B cell (primary cell): ENCODE measurements around the gene ITPKB. TPM values are rescaled to one million over a fixed set of nuclear protein-coding genes. Genes with fewer than 3 reads are reported as not detected.
A peak's percentile ranks its signal among the peaks of the same experiment; 100 is the strongest.

ENCODE experiments used
- ATAC-seq: fragments of 200-7000 bp; cut with Tn5 transposase; one replicate; pipeline ENCODE4 v1.10.0; 2021; ENCODE audit warnings: low read depth, mild to moderate bottlenecking, moderate number of reproducible peaks, moderate library complexity
- CTCF ChIA-PET: fragments of 350-600 bp; sonication (Branson Sonifier 250); formaldehyde crosslinking; loops from one replicate; lab custom pipeline; 2021; ENCODE audit warnings: antibody characterized with exemption, inconsistent platforms; lab: Charles Lee
- POLR2A ChIA-PET: fragments of 350-600 bp; sonication (Branson Sonifier 250); formaldehyde crosslinking; loops from one replicate; lab custom pipeline; 2021; ENCODE audit warnings: antibody characterized with exemption; lab: Charles Lee
- DNase-seq: peaks from one replicate; pipeline ENCODE4 v3.0.0; 2013
- H2AFZ ChIP-seq: 2 replicates; pipeline ENCODE4 v1.6.1; 2012; ENCODE audit warnings: mild to moderate bottlenecking, low read depth, low read length; ENCODE audit not compliant: insufficient read depth, poor library complexity, severe bottlenecking
- H3K27ac ChIP-seq, 2 donors: 1 replicate in 1 of 2; 2 replicates in 1 of 2; pipeline ENCODE4 v1.5.1; 2012 to 2013; ENCODE audit warnings: low read length in 2 of 2, mild to moderate bottlenecking in 2 of 2, moderate library complexity in 1 of 2
- H3K27me3 ChIP-seq, 4 experiments: fragments of 200-600 bp in 1 of 4; sonication (generic) in 1 of 4; replicated peaks in 1 of 4; 1 replicate in 2 of 4; 2 replicates in 2 of 4; pipeline versions ENCODE4 v1.6.1 to v1.7.0; 2013 to 2016; ENCODE audit warnings: low read length in 3 of 4, mild to moderate bottlenecking in 2 of 4, mixed read lengths in 1 of 4, moderate library complexity in 1 of 4; ENCODE audit not compliant: insufficient read depth in 4 of 4, control insufficient read depth in 3 of 4; ENCODE audit errors: control extremely low read depth in 1 of 4
- H3K36me3 ChIP-seq, 2 experiments: replicated peaks in 1 of 2; 1 replicate in 1 of 2; 2 replicates in 1 of 2; pipeline versions ENCODE4 v1.6.1 to v1.7.1; 2013; ENCODE audit warnings: low read length in 1 of 2; ENCODE audit not compliant: insufficient read depth in 2 of 2, control insufficient read depth in 1 of 2; ENCODE audit errors: control extremely low read depth in 1 of 2, extremely low read depth in 1 of 2
- H3K4me1 ChIP-seq, 2 donors: fragments of 200-600 bp in 1 of 2; sonication (generic) in 1 of 2; 1 replicate in 1 of 2; 2 replicates in 1 of 2; pipeline versions ENCODE4 v1.5.1 to v1.6.1; 2013 to 2017; ENCODE audit warnings: low read length in 2 of 2; ENCODE audit not compliant: control insufficient read depth in 2 of 2, insufficient read depth in 2 of 2
- H3K4me2 ChIP-seq: replicated peaks from 2 replicates; pipeline ENCODE3; 2012; ENCODE audit warnings: mild to moderate bottlenecking, low read depth, low read length; ENCODE audit not compliant: poor library complexity, severe bottlenecking
- H3K4me3 ChIP-seq, 5 experiments: fragments of 200-600 bp in 1 of 5; sonication (generic) in 1 of 5; 1 replicate in 3 of 5; 2 replicates in 2 of 5; pipeline versions ENCODE4 v1.5.1 to v1.7.0; 2011 to 2016; ENCODE audit warnings: low read length in 4 of 5, mild to moderate bottlenecking in 4 of 5, low read depth in 2 of 5, control low read depth in 1 of 5, moderate library complexity in 1 of 5; ENCODE audit not compliant: insufficient read depth in 1 of 5; ENCODE audit errors: control extremely low read depth in 1 of 5, extremely low read depth in 1 of 5
- H3K79me2 ChIP-seq: fragments of 200-600 bp; sonication (generic); one replicate; pipeline ENCODE4 v1.6.0; 2016; ENCODE audit warnings: low read length; ENCODE audit not compliant: control insufficient read depth, insufficient read depth
- H3K9ac ChIP-seq: fragments of 200-600 bp; sonication (generic); 2 replicates; pipeline ENCODE4 v1.6.1; 2017; ENCODE audit warnings: mild to moderate bottlenecking, low read length, moderate library complexity
- H3K9me3 ChIP-seq, 3 donors: one replicate each; pipeline versions ENCODE4 v1.6.1 to v1.7.1; 2013; ENCODE audit warnings: low read length in 2 of 3; ENCODE audit not compliant: control insufficient read depth in 2 of 3, insufficient read depth in 1 of 3; ENCODE audit errors: control extremely low read depth in 1 of 3
- H4K20me1 ChIP-seq: 2 replicates; pipeline ENCODE4 v1.6.0; 2012; ENCODE audit warnings: mild to moderate bottlenecking, low read length; ENCODE audit not compliant: insufficient read depth, control insufficient read depth, poor library complexity, severe bottlenecking
- H3K27ac Mint-ChIP-seq: one replicate; pipeline ENCODE4 v1.8.0; 2021; ENCODE audit warnings: mixed read lengths
- H3K27me3 Mint-ChIP-seq: one replicate; pipeline ENCODE4 v1.8.0; 2021; ENCODE audit warnings: mixed read lengths
- H3K4me1 Mint-ChIP-seq: one replicate; pipeline ENCODE4 v1.8.0; 2021; ENCODE audit warnings: mixed read lengths
- H3K4me3 Mint-ChIP-seq: one replicate; pipeline ENCODE4 v1.8.0; 2021; ENCODE audit warnings: mixed read lengths
- H3K9me3 Mint-ChIP-seq: one replicate; pipeline ENCODE4 v1.8.0; 2022; ENCODE audit warnings: mixed read lengths; ENCODE audit not compliant: insufficient read depth
- CTCF ChIP-seq: fragments of 200-600 bp; IDR thresholded peaks from one replicate; pipeline ENCODE4 v1.8.0; 2022; ENCODE audit warnings: antibody characterized with exemption, mild to moderate bottlenecking
- EZH2 ChIP-seq: IDR thresholded peaks from 2 replicates; pipeline ENCODE4 v1.6.1; 2012; ENCODE audit warnings: borderline replicate concordance, low read depth, mild to moderate bottlenecking, moderate library complexity, low read length; ENCODE audit not compliant: insufficient read depth, poor library complexity, severe bottlenecking
- WGBS: methylation state at CpG from one replicate; pipeline ENCODE4 v1.1.5; 2013; ENCODE audit warnings: missing lambda C conversion rate; ENCODE audit not compliant: insufficient coverage; 5-methylcytosine and 5-hydroxymethylcytosine counted together
- intact Hi-C: fragments of 100-400 bp; cut with micrococcal nuclease; formaldehyde crosslinking; loops from one replicate; pipeline ENCODE4 v1.10.0; 2022
- polyA plus RNA-seq: library from polyadenylated mRNA; depleted of rRNA; stranded (reverse); fragments of >200 nt; gene quantifications from 2 replicates; pipeline ENCODE4 v1.2.3, GENCODE V29; 2012
- total RNA-seq, 2 donors: library from RNA; stranded (reverse); fragments of 120-200 nt in 1 of 2; gene quantifications; 1 replicate in 1 of 2; 2 replicates in 1 of 2; pipeline versions ENCODE4 v1.2.3 to v1.2.4, GENCODE V29; 2013 to 2022

ITPKB gene
- total and polyA plus RNA-seq, 2 donors (not counting 1 experiment from before 2014, with no cell fraction given), result 21.8 to 93.5 TPM

- peak; percentile 88 for ATAC-seq
- no peaks in the 10 kb centered on the region for H3K9me3 ChIP-seq
- H2AFZ ChIP-seq, result no peak overlapping the region
- peak overlapping the region; percentile 60 for H3K4me2 ChIP-seq
- intact Hi-C loops, result loop anchor here (1.0 to 5.0 kb wide), 8 partner anchors 9 to 1235 kb away; partner anchors contain the start of genes ITPKB and LBR
- no peak for TF ChIP-seq EZH2
- TF ChIP-seq CTCF, result no peak
- peak overlapping the region; percentile 7 for H3K9ac ChIP-seq
- 3% methylated on average over 13 of the region's 13 CpGs for WGBS
- peaks cover 70 to 95% of the 10 kb centered on the region in 2 donors for H3K4me1 ChIP-seq
- POLR2A ChIA-PET, result interaction anchor here (0.5 to 5.3 kb wide), 16 partner anchors 9 to 165 kb away, joined by 3 to 28 read pairs (median 5); partner anchors contain the start of gene ITPKB
- CTCF ChIA-PET, result interaction anchor here (0.7 to 5.8 kb wide), 24 partner anchors 9 to 254 kb away, joined by 3 to 48 read pairs (median 5); partner anchors contain the start of gene ITPKB
- Mint-ChIP-seq H3K27ac (peak overlapping the region; percentile 95), H3K9me3 (no peaks in the 10 kb centered on the region), H3K27me3 (no peaks in the 10 kb centered on the region), H3K4me1 (peaks cover 97% of the 10 kb centered on the region), H3K4me3 (peak overlapping the region; percentile 79)
- peaks cover 98% of the 10 kb centered on the region for H3K79me2 ChIP-seq
- no peaks in the 10 kb centered on the region for H3K27me3 ChIP-seq
- peak overlapping the region; percentile 82 to 84 for H3K27ac ChIP-seq
- DNase-seq, result peak; percentile 96
- H4K20me1 ChIP-seq, result peaks cover 31% of the 10 kb centered on the region
- peak overlapping the region in 2 of 5 experiments; percentile 1 for H3K4me3 ChIP-seq
- H3K36me3 ChIP-seq, result peaks cover 3 to 33% of the 10 kb centered on the region in 2 experiments
These were observed 76.3 kb downstream of the ITPKB start for GRCh38 chr1:226662642-226663326.

- CTCF ChIA-PET, result interaction anchor here (1.0 to 5.8 kb wide), 22 partner anchors 9 to 254 kb away, joined by 3 to 48 read pairs (median 5); partner anchors contain the start of gene ITPKB
- ATAC-seq (no peak), DNase-seq (no peak)
- no peaks in the 10 kb centered on the region for H3K27me3 ChIP-seq
- H3K9me3 ChIP-seq, result no peaks in the 10 kb centered on the region
- H3K4me2 ChIP-seq, result peak overlapping the region; percentile 60
- POLR2A ChIA-PET, result interaction anchor here (0.6 to 5.3 kb wide), 10 partner anchors 8 to 480 kb away, joined by 3 to 28 read pairs (median 6); no protein-coding TSS in a partner anchor
- H3K4me1 Mint-ChIP-seq, result peaks cover 97% of the 10 kb centered on the region
- H3K4me3 Mint-ChIP-seq, result peak overlapping the region; percentile 79
- peak overlapping the region in 1 of 2 donors; percentile 82 for H3K27ac ChIP-seq
- peaks cover 24% of the 10 kb centered on the region for H4K20me1 ChIP-seq
- peak overlapping the region; percentile 95 for H3K27ac Mint-ChIP-seq
- H3K79me2 ChIP-seq, result peaks cover 97% of the 10 kb centered on the region
- no peak for TF ChIP-seq EZH2
- no peak for TF ChIP-seq CTCF
- peak overlapping the region in 1 of 5 experiments; percentile 18 for H3K4me3 ChIP-seq
- H3K27me3 Mint-ChIP-seq, result no peaks in the 10 kb centered on the region
- H3K9ac ChIP-seq, result peak overlapping the region; percentile 7
- intact Hi-C loops, result loop anchor here (1.0 to 5.0 kb wide), 4 partner anchors 9 to 1235 kb away; partner anchors contain the start of gene LBR
- H3K4me1 ChIP-seq, result peaks cover 68 to 92% of the 10 kb centered on the region in 2 donors
- WGBS, result 11% methylated on average over 3 of the region's 6 CpGs
- no peak overlapping the region for H2AFZ ChIP-seq
- peaks cover 3 to 26% of the 10 kb centered on the region in 2 experiments for H3K36me3 ChIP-seq
- H3K9me3 Mint-ChIP-seq, result no peaks in the 10 kb centered on the region
These were observed 77.1 kb downstream of the ITPKB start for GRCh38 chr1:226661965-226662364.
